Activated CD4-positive, CD25-positive, alpha-beta regulatory T cell treated with anti-CD3 and anti-CD28 coated beads, Interleukin-2, amount 50 U/mL, for 24 hours (primary cell): Measurements from ENCODE around the gene JAKMIP1.

Experiments
- ATAC-seq, 2 donors: fragments of 150-1000 bp; cut with Tn5 transposase; one replicate each; pipeline ENCODE4 v1.10.0; 2021; ENCODE audit warnings: mild to moderate bottlenecking in 1 of 2, moderate library complexity in 1 of 2

JAKMIP1 gene

DNA sequence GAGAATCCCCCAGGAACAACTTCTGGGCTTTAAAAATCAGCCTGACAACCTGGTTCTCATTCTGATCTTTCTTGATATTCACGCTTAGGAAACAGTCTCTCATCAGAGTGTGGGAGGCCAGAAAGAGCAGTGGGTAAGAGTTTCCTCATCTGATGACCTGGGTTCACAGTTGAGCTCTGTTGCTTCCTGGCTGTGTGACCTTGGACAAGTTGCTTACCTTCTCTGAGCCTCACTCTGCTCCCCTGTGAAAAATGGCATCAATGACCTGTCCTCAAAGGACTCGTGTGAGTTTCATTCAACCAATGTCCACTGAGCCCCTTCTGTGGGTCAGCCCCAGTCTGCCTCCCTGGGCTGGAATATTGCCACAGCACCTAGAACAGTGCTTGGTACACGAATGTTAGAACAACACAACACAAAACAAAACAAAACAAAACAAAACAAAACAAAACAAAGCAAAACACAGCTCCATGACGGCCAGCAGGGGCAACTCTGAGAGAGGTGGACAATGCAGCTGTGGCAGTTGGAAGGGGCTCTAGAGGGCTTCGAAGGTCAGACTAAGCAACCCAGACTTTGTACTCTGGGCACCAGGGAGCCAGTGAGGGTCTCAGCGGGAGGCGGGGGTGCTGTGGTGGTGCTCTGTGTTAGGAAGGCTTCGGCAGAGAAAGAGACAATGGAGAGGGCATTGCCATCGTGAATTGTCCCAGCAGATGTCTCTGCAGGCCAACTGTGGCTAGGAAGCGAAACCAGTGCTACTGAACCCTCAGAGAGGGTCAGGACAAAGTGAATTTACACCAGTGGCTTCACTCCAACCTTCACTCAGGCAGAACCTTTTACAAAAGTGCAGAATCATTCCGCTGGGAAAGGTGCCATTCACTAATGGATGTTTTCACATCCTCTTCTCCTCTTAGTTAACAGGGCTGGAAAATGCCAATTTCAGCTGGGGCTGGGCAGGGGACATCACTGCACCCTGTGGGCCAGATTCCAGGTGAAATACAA is 167.8 kb downstream of the JAKMIP1 start:
- no peak for ATAC-seq

DNA sequence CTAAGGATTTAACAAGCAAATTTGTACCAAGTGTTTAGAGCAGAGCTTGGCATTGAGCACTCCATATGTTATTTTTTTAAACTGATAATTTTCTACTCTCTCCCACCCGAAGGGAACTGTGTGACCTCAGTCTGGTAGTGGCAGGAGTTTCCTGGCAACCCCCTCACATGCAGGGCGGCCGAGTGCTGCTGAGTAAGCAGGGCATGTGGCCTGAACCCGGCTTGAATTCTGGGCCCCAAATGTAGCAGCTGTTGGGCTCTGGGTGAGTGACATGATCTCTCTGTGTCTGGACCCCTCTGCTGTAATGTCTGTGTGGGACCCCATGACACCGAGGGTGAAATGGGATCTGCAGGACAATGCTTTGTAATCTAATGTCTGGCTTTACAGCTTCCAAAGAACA is 168.5 kb downstream of the JAKMIP1 start:
- no peak for ATAC-seq

DNA sequence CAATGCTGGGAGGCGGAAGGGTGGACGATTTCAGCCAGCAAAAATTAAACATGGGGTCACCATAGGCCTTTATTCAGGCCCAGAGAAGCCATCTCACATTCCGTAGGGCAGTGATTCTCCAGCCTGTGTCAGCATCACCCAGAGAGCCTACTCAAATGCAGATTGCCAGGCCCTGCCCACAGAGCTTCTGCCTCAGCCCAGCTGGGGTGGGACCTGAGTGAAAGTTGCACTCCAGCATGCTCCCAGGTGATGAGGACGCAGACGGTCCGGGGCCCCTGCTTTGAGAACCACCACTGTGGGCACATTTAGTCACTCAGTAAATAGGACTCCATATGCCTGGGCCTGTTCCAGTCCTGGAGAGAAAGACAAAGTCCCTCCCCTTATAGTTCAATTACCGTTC is 169.7 kb downstream of the JAKMIP1 start:
- ATAC-seq = no peak

- ATAC-seq = no peak
Observed at GRCh38 chr4:6029254-6029653, 171.1 kb downstream of the JAKMIP1 start.

DNA sequence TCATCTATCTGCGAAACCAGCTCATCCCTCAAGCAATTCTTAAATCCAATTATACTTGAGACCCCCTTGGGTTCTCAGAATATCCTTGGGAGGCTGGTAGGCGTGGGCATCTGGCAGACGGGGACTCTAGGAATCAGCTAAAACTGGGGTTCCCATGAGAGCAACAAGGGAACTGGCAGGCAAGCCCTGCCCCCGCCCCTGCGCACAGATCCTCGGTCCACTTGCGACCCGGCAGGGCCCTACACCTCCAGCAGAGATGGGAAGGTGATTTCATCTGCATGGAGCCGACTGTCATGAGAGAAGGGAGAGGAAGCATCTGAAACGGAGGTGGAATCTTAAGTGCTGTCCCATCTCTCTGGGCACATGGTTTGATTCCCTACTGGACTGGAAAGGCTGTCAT is 172.2 kb downstream of the JAKMIP1 start:
- no peak for ATAC-seq

- no peak for ATAC-seq
Observed at GRCh38 chr4:6027392-6027791, 173.0 kb downstream of the JAKMIP1 start.

DNA sequence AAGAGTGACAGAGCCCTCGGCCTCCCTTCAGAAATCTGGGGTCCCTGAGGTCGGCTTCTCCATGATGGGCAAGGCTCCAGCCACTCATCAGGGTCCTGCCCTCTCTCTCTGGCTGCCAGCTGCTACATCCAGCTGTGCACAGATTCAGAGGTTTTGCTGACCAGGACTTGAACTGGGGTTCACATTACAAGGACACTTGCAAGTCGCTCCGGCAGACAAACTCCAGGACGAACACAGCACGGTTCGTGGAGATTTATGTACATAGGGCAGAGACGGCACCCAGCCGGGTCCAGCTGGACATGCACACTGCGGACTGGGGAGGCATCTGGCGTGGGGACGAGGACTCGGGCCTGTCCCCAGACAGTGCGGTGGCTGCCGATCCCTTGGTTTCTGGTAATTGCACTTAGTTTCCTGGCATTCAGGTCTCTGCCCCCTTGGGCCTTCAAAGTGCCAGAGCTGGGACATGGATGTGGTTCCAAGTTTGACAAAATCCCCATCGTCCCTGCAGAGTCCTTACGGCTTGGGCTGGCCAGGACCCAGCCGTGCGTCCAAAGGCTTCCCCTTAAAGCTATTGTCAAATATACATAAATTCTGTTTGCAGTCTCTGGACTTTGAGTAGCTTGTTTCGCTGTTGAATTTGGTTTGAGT is 175.9 kb downstream of the JAKMIP1 start:
- no peak for ATAC-seq

- ATAC-seq = no peak
Observed at GRCh38 chr4:6023731-6024130, 176.6 kb downstream of the JAKMIP1 start.

DNA sequence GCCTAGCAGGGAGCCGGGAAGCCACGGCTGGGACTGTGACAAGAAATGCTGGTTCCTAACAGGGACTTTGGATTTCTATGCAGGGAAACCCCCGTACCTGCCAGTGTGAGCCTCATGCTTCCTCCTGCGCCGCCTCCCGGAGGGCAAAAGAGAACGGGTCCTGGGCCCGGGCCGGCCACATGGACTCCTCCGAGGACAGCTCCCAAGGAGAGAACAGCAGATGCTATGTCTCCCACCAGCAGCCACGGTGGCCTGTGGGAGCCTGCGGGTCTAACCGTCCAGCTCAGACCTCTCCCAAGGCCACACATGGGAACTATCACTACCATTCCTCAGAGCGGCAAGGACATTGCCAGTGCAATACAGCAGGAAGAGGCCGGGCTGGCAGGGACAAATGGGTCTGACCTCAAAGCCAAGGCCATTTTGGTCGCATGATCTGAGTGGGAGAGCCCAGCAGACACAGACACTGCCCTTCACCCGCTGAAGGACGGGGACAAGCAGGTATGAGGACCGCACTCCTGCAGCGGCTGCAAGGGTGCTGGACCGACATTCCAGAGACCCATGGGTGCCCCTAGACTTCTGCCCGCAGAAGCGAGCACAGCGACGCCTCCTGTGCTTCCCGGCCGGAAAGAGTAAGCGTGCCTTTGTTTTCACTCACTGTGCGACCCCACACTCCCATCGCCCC is 177.6 kb downstream of the JAKMIP1 start:
- ATAC-seq = no peak

DNA sequence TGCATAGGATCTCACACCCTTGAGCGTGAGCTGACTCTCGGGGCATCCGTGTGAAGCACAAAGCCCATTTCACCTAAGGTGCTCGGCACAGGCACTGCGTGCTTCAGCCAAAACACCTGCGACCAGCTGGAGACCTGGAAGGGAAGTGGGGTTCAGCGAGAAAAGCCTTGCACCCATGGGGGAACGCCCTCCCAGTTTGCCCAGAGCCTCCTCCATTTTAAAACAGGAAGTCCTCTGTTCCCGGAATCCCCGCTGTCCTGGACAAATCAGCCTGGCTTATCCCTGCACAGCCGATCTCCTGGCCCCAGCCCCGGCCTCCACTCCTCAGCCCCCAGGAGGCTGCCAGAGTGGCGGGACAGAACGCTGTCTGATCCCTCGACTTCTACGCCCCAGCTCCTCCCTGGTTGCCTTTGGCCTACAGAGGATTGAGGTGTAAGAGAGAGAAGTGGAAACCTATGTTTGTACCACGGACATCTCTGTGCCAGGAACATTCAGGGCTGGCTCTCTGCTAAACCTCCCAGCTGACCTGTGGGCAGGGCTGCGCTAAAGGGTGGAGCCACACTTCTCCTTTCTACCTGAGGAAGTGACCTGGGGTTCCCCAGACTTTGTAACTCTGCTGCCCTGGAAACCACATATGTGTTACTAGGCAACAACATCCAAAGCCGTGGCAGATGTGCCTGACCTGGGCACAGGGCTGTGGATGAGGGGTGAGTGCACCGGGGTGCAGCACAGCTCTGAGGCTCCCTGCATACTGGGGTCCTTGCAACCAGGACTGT is 178.3 kb downstream of the JAKMIP1 start:
- ATAC-seq = no peak

- ATAC-seq = no peak
Observed at GRCh38 chr4:6020613-6021012, 179.7 kb downstream of the JAKMIP1 start.

DNA sequence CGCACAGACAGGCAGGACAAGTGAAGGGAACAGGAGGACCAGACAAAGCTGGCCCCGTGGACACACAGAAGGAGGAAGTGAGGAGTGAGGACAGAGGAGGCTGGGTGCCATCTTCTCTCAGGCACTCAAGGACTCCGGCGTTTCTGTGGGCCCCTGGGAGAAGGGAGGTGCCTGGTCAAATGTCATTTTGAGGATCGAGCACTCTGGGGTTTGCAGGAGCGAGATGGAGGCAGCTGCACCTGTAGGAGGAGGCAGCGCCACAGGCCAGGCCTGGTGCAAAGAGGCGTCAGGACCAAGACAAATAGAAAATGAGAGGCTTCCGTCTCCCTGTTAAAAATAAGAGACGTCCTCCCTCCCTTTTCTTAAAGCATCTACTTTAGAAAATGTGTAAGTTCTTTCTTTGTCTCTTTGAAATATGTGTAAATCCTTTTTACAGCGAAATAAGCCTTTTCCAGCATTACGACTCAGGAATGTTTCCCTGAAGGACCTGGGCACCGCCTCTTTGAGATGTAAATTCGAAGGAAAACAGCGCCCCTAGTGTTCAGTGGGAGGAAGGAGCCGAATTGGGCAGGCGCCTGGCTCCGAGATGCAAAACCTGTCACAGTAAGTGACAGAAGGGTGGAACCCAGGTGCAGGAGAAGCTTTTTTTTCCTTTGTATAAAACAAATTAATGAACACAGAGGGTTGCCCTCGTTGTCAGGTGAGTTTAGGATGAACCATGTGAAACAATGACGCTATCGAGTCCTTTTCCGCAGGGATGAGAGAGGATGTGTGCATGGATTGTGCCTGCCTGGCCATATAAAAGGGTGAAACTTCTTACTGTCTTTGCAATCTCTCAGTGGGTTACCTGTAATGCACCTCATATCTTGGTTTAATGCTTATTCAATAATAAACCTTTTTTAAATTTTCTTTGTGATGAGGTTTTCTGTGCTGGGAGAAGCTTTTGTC is 180.8 kb downstream of the JAKMIP1 start:
- no peak for ATAC-seq

- ATAC-seq = no peak
Observed at GRCh38 chr4:6018331-6018730, 182.0 kb downstream of the JAKMIP1 start, which contains the start of gene C4orf50. Gene C4orf50, minus strand, starts transcription at chr4:6018431.

DNA sequence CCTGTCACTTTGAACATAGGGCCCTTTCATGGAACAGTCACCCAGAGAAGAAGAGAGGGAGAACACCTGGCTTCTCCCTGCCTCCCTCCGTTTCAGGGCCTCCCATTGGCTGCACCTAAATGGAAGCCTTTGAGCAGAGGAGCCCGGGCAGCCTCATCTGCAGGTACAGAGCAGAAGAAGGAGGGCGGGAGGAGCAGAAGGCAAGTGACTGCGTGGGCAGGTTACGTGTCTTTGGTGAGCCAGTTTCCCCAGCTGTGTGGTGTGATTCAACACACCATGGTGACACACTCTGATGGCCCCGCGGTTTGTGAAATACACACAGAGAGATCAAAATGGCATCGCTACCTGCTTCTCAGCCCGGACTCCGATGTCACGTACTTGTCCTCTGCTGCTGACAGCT is 182.5 kb downstream of the JAKMIP1 start:
- no peak for ATAC-seq

DNA sequence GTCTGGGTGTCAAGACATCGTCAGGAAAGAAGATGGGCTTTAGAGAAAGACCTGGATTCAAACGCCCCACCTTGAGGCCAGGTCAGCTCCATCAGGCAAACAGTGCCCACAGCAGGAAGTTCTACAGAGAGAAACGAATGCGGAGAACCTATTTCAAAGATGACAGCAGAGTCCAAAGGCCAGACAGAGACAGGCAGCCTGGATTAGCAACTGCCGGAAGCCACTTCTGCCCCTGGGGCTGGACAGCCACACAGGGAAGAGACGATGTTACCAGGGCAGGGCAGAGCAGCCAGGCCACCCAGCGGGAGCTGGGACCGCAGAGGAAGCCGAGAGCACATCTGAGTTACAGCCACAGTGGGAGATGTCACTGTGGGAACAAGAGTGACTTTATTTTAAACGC is 183.3 kb downstream of the JAKMIP1 start:
- no peak for ATAC-seq

DNA sequence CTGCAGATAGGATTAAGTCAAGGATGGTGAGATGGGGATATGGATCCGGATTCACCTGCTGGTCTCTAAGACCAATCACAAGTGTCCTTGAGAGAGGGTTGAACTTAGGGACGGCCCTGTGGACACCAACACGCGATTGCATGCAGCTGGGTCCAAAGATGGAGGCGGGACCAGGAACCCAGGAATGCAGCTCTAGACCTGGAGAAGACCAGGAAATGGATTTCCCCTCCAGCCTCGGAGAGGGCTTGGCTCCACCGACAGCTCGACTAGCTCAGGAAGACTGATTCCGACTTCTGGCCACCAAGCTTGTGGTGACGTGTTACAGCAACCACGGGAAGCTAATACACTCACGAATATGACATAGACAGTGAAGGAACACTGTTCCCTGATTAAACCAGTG is 186.8 kb downstream of the JAKMIP1 start:
- no peak for ATAC-seq

DNA sequence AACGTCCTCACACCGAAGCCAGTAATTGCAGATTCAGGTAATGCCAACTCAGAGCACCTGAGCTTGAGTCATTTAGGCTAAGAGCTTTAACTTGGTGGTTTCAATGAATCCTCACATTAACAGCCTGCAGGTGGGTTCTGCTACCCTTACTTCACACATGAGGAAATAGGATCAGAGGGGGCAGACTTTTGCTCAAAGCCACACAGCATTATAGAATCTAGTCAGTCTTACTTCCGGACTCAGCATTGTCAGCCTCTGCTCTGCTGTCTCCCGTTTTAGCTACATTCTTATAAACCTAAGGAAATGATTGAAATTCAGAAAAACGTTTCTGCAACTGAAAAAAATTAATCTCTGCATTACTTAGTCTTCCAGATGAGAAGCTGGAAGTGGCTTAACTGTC is 188.1 kb downstream of the JAKMIP1 start:
- ATAC-seq = no peak

DNA sequence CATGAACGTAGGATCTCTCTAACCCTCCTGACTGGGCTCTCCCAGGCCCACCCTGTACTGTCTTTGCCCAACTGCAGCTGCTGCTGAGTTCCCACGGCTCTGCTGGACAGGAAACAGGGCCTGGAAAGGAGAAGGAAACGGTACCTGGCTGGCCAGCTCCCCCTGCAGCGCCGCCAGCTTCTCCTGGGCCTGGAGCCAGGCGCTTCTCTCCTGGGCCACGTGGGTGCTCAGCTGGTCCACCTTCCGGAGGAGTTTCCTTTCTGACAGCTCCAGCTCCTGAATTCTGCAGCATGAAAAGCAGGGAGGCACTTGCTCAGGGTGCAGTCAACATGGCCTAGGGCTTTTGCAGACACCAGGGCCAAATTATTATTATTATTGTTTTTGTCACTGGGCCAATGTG is 188.7 kb downstream of the JAKMIP1 start:
- ATAC-seq = no peak

DNA sequence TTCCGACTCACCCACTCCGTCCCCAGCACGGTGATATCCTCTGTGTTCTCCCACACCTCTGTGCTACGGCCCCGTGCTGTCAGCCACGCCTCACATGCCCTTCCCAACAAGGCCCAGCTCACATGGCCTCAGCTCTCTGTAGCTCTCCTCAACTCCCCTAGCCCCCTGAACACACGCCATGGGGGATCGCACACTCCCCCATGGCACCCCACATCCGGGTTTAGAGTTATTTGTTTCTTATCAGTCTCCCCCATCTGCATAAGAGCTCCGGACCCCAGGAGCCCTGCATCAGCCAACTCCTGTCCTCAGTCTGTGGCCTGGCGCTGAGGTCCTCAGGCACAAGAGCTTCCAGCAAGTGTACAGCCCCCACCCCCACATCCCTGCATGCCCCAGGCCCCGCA is 189.1 kb downstream of the JAKMIP1 start:
- no peak for ATAC-seq

GRCh38 chr4:6010789-6011188 is 189.6 kb downstream of the JAKMIP1 start:
- no peak for ATAC-seq

- no peak for ATAC-seq
Observed at GRCh38 chr4:6009452-6009851, 190.9 kb downstream of the JAKMIP1 start.
